Fibroblast of skin of left quadriceps (primary cell): ENCODE results near the gene CALML5.

Source experiments
- DNase-seq, 2 experiments: peaks; one replicate each; pipeline ENCODE4 v3.0.0-alpha.2; 2013; ENCODE audit warnings: low read depth in 2 of 2

CALML5 gene

GRCh38 chr10:5533098-5533731, 33.8 kb upstream of the CALML5 start:
- DNase-seq: no peak

DNA sequence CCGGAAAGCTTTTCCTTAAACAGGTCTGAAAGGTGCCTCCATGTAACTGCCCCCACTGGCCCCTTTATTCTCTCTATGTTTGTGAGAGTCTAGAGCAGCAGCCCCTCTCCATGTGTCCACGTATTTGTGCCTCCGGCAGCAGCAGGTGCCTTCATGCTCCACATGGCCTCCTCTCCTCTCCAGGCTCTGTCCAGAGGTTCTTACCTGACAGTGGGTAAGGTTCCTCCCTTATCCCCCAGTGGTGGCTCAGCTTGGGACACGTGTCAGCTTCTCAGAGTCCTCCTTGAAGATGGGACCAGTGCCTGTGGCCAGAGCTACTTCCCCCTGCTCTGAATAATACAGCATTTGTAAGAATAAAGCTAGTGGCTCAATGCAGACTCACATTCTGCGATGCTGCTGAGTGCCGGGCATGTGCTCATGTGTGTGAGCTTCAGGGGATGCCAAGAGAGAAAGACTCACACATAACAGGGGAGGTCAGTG, 33.3 kb upstream of the CALML5 start:
- no peak for DNase-seq

- no peak for DNase-seq
Measured at GRCh38 chr10:5532307-5532605, 32.9 kb upstream of the CALML5 start.

- no peak for DNase-seq
Measured at GRCh38 chr10:5531558-5532306, 32.4 kb upstream of the CALML5 start.

DNA sequence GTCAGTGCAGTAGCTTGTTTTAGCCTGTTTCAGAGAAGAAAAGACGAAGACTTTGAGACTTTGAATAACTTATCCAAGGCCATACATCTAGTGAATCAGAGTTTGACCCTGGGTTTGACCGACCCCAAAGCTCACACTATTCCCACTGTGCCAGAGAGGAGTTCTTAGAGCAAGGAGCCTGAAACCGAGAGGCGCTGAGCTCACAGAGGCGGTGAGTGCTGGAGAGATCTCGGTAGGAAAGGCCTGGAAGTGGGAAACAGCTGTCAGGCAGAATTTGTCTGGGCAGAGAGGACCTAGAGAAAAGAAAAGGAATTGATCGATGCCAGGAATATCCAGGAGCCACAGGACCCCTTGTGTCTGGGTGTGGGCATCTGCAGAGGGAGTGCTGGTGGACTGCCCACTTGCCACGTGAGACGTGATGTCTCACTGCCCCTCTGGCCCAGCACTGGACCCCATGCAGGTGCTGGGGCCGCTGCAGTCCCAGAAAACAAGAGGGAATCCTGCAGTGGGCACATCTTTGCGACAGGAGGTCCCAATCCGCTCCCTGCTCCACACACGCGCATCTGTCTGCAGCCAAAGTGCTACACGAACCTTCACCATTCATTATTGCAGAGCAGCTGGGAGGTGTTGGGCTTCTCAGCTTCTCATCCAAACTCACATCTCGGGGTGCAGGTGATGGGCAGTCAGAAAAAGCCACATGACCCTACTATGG, 31.6 kb upstream of the CALML5 start:
- no peak for DNase-seq

- DNase-seq: no peak
Measured at GRCh38 chr10:5530412-5530806, 31.0 kb upstream of the CALML5 start.

GRCh38 chr10:5529702-5530411, 30.5 kb upstream of the CALML5 start:
- DNase-seq: no peak

DNA sequence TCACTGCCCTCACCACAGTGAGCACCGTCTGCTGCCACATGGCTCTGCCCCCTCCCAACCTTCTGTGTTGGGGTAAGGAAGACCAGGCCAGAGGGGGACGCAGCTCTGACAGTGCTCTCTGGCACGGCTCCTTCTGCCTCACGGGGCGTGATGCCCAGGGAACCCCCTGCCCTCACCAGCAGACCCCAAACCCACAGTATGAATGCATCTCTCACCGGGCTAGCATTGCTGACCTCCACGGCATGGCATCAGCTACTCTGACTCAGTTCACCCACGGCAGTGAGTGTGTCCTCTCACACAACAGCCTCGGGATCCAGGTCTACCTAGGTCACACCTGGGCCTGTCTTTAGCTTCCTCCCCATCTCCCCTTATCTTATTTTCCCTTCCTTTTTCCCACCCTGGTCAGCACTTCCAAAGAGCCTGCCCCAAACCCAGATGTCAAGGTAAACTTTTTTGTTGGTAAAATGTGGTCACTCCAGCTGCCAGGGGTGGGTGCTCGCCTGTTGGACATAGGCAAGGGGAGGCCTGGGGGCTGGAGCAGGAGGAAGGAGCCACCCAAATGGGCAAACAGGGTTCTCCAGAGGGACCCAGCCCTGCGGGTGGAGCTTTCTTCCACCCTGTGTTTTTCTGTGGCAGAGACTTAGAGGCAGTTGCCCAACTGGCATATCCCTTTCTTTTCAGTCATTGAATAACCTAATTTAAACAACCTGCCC, 29.8 kb upstream of the CALML5 start:
- DNase-seq: no peak

DNA sequence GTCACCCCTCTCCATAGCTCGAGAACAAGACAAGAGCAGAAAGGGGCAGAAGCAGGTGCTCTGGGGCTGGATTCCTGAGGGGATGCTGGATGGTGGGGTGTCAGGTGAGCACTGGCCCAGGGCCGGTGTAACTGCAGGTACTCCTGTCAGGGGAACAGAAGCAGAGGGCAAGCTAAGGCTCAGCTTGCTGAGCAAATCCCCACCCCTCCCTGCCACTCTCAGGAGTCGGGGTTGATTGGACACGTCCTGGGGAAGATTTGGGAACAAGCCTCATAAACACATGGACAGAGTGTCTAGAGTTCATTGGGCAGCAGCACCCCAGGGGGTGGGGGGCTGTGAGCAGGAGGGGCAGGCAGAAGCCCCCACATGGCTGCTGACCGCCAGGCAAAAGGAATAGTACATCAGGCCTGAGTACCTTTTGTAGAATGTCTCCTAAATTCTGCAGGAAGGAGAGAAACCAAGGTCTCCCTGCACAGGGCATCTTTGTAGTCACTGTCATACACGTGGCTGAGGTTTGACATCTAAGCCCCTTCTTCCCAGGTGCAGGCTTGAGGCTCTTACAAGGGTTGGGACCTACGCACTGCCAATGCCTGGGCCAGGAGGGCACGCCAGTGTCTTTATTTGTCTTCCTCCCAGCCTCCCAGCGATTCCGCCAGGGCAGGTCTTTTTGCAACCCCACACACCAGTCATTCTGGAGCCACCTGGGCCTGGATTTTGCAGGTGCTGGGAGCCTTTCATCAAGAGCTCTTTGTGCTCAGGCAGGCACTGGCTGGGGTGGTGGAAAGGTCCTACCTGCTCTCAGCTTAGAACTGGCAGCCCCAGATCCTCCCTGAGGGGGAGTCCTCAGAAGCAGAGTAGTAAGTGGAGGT, 28.2 kb upstream of the CALML5 start:
- DNase-seq: no peak

GRCh38 chr10:5526691-5527331, 27.4 kb upstream of the CALML5 start:
- no peak for DNase-seq

- no peak for DNase-seq
Measured at GRCh38 chr10:5525561-5526341, 26.4 kb upstream of the CALML5 start.

DNA sequence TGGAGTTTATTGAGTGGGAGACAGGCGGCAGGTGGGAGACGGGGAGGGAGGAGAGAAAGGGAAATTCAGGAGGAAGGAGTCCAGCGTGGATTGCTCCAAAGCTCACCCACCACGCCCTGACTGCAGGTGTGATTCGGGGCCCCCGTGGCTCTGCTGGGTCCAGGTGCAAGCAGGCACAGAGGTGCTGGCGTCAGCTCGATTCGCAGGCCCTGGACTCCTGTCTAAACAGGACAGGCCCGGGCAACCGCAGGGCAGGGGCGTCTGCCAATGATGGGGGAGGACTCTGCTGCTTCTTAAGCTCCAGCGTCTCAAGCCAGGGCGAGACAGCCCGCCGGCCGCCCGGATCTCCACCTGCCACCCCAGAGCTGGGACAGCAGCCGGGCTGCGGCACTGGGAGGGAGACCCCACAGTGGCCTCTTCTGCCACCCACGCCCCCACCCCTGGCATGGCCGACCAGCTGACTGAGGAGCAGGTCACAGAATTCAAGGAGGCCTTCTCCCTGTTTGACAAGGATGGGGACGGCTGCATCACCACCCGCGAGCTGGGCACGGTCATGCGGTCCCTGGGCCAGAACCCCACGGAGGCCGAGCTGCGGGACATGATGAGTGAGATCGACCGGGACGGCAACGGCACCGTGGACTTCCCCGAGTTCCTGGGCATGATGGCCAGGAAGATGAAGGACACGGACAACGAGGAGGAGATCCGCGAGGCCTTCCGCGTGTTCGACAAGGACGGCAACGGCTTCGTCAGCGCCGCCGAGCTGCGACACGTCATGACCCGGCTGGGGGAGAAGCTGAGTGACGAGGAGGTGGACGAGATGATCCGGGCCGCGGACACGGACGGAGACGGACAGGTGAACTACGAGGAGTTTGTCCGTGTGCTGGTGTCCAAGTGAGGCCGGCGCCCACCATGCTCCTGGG, 25.5 kb upstream of the CALML5 start, which contains the start of gene CALML3:
Gene CALML3, plus strand, starts transcription at position 321 of the 920 bp plus-strand sequence. Its CDS starts 125 bp downstream, at position 446.
- no peak for DNase-seq

DNA sequence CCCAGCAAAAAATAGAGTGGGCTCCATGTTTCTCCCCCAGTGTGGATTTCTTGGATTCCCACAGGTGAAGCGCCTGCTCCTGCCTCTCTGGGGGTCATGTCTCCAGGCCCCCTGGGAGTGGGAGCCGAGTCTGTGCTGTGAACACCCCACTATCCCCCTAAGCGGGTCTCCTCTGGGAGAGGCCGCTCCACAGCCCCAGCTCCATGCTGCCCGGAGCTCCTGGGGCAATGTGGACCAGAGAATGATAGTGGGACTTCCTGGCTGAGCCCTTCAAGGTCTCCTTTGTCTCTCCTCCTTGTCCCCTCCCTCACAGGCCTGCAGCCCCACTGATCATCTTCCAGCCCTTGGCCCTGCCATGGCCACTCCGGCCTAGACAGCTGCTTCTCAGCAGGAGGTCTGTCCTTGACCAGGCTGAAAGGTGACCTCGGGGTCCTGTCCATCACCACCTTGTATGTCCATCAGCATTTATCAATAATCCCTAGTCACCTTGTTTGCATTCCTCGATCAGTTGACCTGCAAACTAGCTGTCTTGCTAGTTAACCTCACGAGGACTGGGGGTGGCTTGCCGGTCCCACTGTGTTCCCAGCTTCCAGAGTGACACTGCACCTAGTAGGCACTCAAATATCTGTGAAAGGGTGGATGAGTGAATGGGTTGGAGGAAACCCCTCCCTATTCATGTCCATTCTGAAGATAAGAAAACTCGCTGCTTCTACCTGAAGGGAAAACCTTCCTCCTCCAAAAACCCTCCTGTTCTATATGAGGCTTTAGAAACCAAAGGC, 24.6 kb upstream of the CALML5 start:
- no peak for DNase-seq

- no peak for DNase-seq
Measured at GRCh38 chr10:5522913-5523560, 23.7 kb upstream of the CALML5 start.

DNA sequence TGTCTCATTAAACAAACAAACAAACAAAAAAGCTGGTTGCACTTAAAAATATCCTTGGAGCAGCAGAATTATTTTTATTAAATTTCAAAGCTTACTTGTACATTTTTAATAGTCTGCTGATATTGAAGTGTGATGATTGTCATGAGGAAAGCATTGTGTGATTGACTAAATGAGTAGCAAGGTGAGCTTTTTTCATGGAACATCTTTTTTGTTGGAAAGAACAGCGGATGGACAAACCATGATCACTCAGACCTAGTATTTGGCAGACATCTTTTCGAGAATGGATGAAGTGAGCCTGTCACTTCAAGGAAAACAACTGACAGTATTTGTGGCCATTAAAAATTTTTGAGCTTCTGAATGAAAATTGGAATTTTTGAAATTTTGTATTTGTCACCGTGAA, 19.7 kb upstream of the CALML5 start:
- DNase-seq: no peak

- DNase-seq: no peak
Measured at GRCh38 chr10:5518143-5518542, 18.8 kb upstream of the CALML5 start.

DNA sequence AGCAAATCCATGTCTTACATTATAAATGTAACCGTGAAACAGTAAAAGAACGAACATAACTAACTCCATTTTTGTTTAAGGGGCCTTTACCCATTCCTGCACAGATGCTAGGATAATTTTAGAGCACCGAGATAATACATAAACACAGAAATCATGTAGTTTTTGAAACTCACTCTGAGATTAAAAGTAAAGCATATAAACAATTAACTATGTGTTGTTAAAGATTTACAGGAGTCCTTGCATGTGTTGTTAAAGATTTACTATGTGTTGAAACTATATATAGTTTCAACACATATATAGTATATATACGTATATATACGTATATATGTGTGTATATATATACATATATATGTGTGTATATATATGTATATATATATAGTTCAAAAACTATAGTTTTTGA, 18.2 kb upstream of the CALML5 start:
- DNase-seq: no peak
